Adrenal gland (tissue), 5 donors: Measurements from ENCODE around the gene PSMD2.

Source experiments
- POLR2A ChIP-seq, 2 donors: fragments of 450-650 bp; IDR thresholded peaks; one replicate each; pipeline ENCODE4 v1.6.1; 2017; ENCODE audit warnings: antibody characterized with exemption in 2 of 2, mild to moderate bottlenecking in 2 of 2, moderate library complexity in 1 of 2
- TF ChIP-seq, protein P1 (sequence below), 6 experiments: fragments of 450-650 bp in 4 of 6; fragments of 200-600 bp in 2 of 6; sonication (generic) in 1 of 6; IDR thresholded peaks; 1 replicate in 5 of 6; 2 replicates in 1 of 6; pipeline versions ENCODE4 v1.5.1 to v1.8.0; 2016 to 2021; ENCODE audit warnings: antibody characterized with exemption in 6 of 6, mild to moderate bottlenecking in 2 of 6, moderate library complexity in 1 of 6
- donor health status: DM: no; HTN: no; CAD: no.

DNA sequence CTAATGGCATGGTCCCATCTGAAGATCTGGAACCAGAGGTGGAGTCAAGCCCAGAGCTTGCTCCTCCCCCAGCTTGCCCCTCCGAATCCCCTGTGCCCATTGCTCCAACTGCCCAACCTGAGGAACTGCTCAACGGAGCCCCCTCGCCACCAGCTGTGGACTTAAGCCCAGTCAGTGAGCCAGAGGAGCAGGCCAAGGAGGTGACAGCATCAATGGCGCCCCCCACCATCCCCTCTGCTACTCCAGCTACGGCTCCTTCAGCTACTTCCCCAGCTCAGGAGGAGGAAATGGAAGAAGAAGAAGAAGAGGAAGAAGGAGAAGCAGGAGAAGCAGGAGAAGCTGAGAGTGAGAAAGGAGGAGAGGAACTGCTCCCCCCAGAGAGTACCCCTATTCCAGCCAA is 22.6 kb downstream of the PSMD2 start:
- TF ChIP-seq, protein P1, sequence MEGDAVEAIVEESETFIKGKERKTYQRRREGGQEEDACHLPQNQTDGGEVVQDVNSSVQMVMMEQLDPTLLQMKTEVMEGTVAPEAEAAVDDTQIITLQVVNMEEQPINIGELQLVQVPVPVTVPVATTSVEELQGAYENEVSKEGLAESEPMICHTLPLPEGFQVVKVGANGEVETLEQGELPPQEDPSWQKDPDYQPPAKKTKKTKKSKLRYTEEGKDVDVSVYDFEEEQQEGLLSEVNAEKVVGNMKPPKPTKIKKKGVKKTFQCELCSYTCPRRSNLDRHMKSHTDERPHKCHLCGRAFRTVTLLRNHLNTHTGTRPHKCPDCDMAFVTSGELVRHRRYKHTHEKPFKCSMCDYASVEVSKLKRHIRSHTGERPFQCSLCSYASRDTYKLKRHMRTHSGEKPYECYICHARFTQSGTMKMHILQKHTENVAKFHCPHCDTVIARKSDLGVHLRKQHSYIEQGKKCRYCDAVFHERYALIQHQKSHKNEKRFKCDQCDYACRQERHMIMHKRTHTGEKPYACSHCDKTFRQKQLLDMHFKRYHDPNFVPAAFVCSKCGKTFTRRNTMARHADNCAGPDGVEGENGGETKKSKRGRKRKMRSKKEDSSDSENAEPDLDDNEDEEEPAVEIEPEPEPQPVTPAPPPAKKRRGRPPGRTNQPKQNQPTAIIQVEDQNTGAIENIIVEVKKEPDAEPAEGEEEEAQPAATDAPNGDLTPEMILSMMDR (IDR thresholded peaks at IDR 0.05), result no peak
- TF ChIP-seq POLR2A (IDR thresholded peaks at IDR 0.05), result no peak
